ENCODE measurements around the gene KIF2C. TPM values are rescaled to one million over a fixed set of nuclear protein-coding genes. Genes with fewer than 3 reads are reported as not detected.

Gene KIF2C
- total and polyA plus RNA-seq, 9 of the 15 experiments (the other 6 are each of a cell fraction or from before 2014, with no cell fraction given): 84.9 to 226 (median 169) TPM

DNA sequence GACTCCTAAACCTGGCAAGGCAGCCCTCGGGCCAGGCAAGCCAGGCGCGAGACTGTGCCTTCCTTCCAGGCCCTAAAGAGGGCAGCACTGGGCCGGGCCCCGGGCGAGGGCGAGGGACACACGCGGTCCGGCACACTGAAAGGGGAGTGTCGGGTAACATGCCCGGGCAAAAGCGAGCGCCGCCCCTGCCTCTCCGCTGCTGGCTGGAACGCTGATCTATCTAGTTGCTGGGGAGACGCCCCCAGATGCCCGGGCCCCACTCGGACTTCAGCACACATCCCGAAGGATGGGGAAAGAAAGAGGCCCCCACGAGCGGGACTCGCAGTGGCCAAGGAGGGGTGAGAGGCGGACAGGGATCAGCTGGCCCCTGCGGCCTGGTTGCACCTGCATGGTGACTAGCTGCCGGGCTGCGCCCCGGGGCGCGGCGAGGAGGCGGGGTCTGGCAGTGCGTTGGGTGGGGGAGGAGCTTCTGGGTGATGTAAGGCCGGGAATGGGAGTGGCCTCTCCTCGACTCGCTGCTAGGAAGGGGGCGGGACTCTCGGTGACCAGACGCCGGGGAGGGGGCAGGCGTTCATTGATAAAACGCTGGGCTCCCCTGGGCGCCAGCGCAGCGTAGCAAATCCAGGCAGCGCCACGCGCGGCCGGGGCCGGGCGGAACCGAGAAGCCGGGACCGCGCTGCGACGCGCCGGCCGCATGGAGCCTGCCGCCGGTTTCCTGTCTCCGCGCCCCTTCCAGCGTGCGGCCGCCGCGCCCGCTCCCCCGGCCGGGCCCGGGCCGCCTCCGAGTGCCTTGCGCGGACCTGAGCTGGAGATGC, 60.3 kb downstream of the KIF2C start, which contains the start of gene PLK3 (continued):
- TF ChIP-seq, protein P1, sequence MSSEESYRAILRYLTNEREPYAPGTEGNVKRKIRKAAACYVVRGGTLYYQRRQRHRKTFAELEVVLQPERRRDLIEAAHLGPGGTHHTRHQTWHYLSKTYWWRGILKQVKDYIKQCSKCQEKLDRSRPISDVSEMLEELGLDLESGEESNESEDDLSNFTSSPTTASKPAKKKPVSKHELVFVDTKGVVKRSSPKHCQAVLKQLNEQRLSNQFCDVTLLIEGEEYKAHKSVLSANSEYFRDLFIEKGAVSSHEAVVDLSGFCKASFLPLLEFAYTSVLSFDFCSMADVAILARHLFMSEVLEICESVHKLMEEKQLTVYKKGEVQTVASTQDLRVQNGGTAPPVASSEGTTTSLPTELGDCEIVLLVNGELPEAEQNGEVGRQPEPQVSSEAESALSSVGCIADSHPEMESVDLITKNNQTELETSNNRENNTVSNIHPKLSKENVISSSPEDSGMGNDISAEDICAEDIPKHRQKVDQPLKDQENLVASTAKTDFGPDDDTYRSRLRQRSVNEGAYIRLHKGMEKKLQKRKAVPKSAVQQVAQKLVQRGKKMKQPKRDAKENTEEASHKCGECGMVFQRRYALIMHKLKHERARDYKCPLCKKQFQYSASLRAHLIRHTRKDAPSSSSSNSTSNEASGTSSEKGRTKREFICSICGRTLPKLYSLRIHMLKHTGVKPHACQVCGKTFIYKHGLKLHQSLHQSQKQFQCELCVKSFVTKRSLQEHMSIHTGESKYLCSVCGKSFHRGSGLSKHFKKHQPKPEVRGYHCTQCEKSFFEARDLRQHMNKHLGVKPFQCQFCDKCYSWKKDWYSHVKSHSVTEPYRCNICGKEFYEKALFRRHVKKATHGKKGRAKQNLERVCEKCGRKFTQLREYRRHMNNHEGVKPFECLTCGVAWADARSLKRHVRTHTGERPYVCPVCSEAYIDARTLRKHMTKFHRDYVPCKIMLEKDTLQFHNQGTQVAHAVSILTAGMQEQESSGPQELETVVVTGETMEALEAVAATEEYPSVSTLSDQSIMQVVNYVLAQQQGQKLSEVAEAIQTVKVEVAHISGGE (CRISPR knock-in tag; IDR thresholded peaks at IDR 0.05): peak in 2 of 3 experiments; percentile 36 to 89; a peak in 3 of 6 replicates
- peak; percentile 68; the same call in 1 of the 2 replicates for TF ChIP-seq FOXK1 (CRISPR knock-in tag; IDR thresholded peaks at IDR 0.05; ENCODE audit: borderline replicate concordance)
- TF ChIP-seq, protein P2, sequence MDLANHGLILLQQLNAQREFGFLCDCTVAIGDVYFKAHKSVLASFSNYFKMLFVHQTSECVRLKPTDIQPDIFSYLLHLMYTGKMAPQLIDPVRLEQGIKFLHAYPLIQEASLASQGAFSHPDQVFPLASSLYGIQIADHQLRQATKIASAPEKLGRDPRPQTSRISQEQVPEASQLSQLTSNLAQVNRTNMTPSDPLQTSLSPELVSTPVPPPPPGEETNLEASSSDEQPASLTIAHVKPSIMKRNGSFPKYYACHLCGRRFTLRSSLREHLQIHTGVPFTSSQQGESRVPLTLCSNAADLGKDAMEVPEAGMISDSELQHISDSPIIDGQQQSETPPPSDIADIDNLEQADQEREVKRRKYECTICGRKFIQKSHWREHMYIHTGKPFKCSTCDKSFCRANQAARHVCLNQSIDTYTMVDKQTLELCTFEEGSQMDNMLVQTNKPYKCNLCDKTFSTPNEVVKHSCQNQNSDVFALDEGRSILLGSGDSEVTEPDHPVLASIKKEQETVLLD (IDR thresholded peaks at IDR 0.05): peak; percentile 89
- no peak for TF ChIP-seq ZNF551 (CRISPR knock-in tag; IDR thresholded peaks at IDR 0.05)
- TF ChIP-seq POLR2B (IDR thresholded peaks at IDR 0.05; ENCODE audit: low read depth, partially characterized antibody): peak; percentile 75
- no peak for TF ChIP-seq ZNF57 (CRISPR knock-in tag; IDR thresholded peaks at IDR 0.05)
- TF ChIP-seq JUN (IDR thresholded peaks at IDR 0.05; ENCODE audit: borderline replicate concordance, low read depth, low read length): peak; percentile 47; the same call in 1 of the 2 replicates
- TF ChIP-seq JUN (CRISPR knock-in tag; IDR thresholded peaks at IDR 0.05; ENCODE audit: borderline replicate concordance): peak; percentile 83
- peak; percentile 98 for TF ChIP-seq POLR2G (IDR thresholded peaks at IDR 0.05; ENCODE audit: low read depth, low read length)
- TF ChIP-seq NR2F6 (CRISPR knock-in tag; IDR thresholded peaks at IDR 0.05): no peak
- TF ChIP-seq PTBP1 (IDR thresholded peaks at IDR 0.05; ENCODE audit: low read depth, low read length): 0 out of 2 replicates have a peak, but pooled peaks have one; percentile 31
- TF ChIP-seq SIN3B (IDR thresholded peaks at IDR 0.05; ENCODE audit: low read depth): peak; percentile 51
- TF ChIP-seq ZNF239 (CRISPR knock-in tag; IDR thresholded peaks at IDR 0.05): peak; percentile 45; the same call in 1 of the 2 replicates
- 0 out of 2 replicates have a peak, but pooled peaks have one; percentile 81 for TF ChIP-seq PHF21A (IDR thresholded peaks at IDR 0.05; ENCODE audit: borderline replicate concordance, low read depth)
- TF ChIP-seq, protein P3, sequence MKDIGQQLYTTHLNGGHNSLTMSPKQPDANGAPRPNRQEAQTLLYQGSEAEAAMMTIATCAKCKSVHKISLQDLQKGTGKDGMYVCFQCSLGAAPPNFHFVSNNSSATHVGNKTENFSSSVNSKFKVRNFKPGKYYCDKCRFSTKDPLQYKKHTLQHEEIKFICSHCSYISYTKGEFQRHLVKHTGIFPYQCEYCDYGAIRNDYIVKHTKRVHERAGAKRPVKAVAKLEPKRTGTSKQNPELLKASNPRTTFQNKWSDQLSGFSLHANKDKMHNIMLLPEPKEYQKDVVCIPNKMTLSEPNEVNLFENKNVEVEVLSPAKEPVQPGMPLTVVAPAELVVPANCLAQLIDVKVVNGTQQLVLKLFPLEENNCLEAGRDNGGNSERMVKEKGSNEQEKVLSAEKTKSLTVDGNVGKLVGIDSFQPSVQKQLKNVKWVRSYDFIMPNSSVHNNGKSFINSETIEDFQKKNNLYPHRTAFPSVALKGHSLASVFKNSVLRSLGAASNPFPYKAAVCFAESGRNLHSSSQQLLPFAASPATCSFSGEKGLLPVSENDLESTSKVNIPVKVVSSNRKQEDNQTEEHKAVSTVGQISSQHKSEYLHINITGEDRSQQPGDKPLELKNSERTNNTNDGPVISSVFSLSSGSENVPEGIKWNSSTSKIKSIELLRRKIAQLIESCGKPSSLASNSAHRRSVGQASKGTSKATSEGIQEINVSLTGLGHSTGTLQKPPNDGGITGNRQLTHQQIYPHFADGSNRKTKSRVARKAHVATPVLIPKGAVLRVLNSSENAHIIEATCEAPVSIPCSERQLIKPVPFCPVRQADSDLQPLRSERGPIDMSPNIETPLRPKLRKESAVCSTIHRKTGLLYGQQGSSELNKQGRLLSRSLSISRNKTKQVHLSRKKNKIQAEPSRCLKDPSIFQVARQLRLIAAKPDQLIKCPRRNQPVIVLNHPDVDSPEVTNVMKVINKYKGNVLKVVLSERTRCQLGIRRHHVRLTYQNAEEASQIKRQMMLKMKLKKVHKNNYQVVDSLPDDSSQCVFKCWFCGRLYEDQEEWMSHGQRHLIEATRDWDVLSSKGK (CRISPR knock-in tag; IDR thresholded peaks at IDR 0.05): no peak
- TF ChIP-seq ZNF165 (CRISPR knock-in tag; IDR thresholded peaks at IDR 0.05; ENCODE audit: borderline replicate concordance): no peak
- TF ChIP-seq CHD1 (IDR thresholded peaks at IDR 0.05; ENCODE audit: low read length): no peak
- peak; percentile 87 for TF ChIP-seq ERF (CRISPR knock-in tag; IDR thresholded peaks at IDR 0.05)
- 0 out of 2 replicates have a peak, but pooled peaks have one; percentile 48 for TF ChIP-seq ZNF431 (CRISPR knock-in tag; IDR thresholded peaks at IDR 0.05)

Measured in K562 (cell line).